ENCODE data around the gene STARD3. TPM values are rescaled to one million over a fixed set of nuclear protein-coding genes. Genes with fewer than 3 reads are reported as not detected.

STARD3 gene
- total RNA-seq, 1 donor from 2014 or later = 11.5 TPM

DNA sequence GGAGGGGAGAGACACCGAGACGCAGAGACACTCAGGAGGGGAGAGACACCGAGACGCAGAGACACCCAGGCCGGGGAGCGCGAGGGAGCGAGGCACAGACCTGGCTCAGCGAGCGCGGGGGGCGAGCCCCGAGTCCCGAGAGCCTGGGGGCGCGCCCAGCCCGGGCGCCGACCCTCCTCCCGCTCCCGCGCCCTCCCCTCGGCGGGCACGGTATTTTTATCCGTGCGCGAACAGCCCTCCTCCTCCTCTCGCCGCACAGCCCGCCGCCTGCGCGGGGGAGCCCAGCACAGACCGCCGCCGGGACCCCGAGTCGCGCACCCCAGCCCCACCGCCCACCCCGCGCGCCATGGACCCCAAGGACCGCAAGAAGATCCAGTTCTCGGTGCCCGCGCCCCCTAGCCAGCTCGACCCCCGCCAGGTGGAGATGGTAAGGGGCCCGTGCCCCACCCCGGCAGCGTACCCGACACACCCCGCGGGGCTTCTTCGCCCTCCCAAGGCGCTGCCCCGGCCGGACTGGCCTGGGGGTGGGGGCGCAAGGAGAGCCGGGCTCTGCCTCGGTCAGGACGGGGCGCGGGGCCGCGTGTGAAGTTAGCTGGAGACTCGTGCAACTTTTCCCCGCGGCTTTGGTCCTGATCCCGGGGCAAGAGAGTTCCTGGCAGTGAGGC, 9.8 kb upstream of the STARD3 start:
- Histone ChIP-seq H3K4me3 (ENCODE audit: low read length in 3 of 3) (peak overlapping the region in 2 of 3 donors; percentile 32 to 41), H3K9ac (ENCODE audit: low read depth in 1 of 3, low read length in 3 of 3) (peak overlapping the region in 1 of 3 donors; percentile 8), H3K9me3 (ENCODE audit: control insufficient read depth in 3 of 3, low read length in 3 of 3) (no peaks in the 10 kb centered on the region), H3K36me3 (ENCODE audit: control insufficient read depth in 3 of 3, insufficient read depth in 3 of 3, low read length in 3 of 3) (no peaks in the 10 kb centered on the region), H3K4me1 (ENCODE audit: control insufficient read depth in 3 of 3, insufficient read depth in 3 of 3, low read length in 3 of 3) (peaks cover 7 to 12% (median 8%) of the 10 kb centered on the region in 3 donors), H3K27ac (ENCODE audit: low read depth, low read length) (no peak overlapping the region), H3K27me3 (ENCODE audit: control insufficient read depth in 3 of 3, insufficient read depth in 3 of 3, low read length in 3 of 3) (peaks cover 35 to 73% (median 69%) of the 10 kb centered on the region in 3 donors)

DNA sequence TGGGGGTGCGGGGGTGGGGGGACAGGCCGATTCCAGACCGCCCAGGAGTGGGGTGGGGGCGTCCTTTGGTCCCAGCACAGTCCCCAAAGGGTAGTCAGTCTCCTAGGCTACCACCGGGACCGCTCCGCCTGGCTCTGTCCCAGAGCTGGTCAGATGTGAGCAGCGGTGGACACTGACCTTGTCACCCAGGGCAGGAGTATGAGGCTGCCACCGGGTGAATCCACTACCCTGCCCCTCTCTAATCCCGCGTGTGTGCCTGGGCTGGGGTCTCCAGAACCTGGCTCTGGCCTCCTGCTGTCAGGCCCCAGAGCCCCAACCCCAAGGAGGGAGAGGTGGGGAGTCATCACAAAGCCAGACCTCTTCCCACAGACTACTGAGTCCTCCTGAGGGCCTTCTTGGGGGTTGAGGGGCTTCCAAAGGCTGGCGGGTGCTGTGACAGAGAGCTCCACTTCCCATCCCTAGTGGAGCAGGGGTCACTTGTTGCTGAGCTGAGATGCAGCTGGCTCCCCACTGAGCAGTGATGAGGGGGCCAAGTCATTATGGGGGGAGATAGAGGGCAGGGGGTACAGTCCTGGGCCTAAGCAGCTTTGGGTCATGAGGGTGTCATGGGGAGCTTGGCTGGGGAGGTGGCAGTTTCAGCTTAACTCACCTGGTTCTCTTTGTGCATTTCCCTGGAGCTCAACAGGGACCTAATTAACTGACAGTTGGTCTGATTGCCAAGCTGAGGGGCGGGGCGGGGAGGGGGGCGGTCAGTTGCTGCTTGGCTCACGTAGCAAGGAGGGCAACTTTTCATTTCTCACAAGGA, 9.0 kb upstream of the STARD3 start:
- H3K9me3 ChIP-seq (ENCODE audit: control insufficient read depth in 3 of 3, low read length in 3 of 3) = no peaks in the 10 kb centered on the region
- H3K9ac ChIP-seq (ENCODE audit: low read depth in 1 of 3, low read length in 3 of 3) = no peak overlapping the region
- no peak overlapping the region for H3K27ac ChIP-seq (ENCODE audit: low read depth, low read length)
- H3K27me3 ChIP-seq (ENCODE audit: control insufficient read depth in 3 of 3, insufficient read depth in 3 of 3, low read length in 3 of 3) = peaks cover 35 to 74% (median 74%) of the 10 kb centered on the region in 3 donors
- H3K4me1 ChIP-seq (ENCODE audit: control insufficient read depth in 3 of 3, insufficient read depth in 3 of 3, low read length in 3 of 3) = peaks cover 5 to 10% (median 7%) of the 10 kb centered on the region in 3 donors
- no peaks in the 10 kb centered on the region for H3K36me3 ChIP-seq (ENCODE audit: control insufficient read depth in 3 of 3, insufficient read depth in 3 of 3, low read length in 3 of 3)
- no peak overlapping the region for H3K4me3 ChIP-seq (ENCODE audit: low read length in 3 of 3)

DNA sequence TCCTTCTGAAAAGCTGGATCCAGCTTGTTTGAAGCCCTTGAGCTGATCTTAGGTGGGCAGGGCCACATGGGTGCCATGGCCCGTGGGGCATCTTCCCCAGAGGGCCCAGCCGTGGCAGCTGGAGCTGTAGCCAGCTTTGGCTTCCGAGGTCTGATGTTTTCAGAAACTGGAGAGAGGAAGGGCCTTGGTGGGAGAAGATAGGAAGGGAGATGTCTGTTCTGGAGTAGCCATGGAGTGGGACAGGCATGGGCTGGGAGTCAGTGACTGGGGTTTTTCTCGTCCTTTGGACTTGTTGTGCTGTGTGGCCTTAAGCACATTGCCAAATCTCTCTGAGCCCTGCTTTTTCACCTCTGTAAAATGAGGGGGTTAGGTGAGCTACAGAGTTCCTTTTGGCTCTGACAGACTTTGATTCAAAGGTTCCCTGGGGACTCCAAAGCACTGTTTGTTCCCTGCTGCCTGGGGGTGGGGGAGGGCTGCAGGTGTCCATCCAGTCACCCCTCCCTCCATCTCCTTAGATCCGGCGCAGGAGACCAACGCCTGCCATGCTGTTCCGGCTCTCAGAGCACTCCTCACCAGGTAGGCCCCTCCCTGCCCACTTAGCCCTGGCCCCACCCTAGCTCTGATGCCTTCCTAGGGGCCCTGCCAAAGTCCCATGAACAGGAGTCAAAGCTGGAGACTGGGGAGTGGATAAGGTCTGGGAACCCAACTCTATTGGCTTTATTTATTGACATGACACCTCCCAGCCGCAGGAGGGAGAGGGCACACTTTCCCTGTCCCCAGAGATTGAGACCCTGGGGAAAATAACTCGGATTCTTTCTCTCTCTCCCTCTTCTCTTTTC, 8.1 kb upstream of the STARD3 start:
- Histone ChIP-seq H3K4me1 (ENCODE audit: control insufficient read depth in 3 of 3, insufficient read depth in 3 of 3, low read length in 3 of 3) (peaks cover 4 to 6% (median 5%) of the 10 kb centered on the region in 3 donors), H3K36me3 (ENCODE audit: control insufficient read depth in 3 of 3, insufficient read depth in 3 of 3, low read length in 3 of 3) (no peaks in the 10 kb centered on the region), H3K9ac (ENCODE audit: low read depth in 1 of 3, low read length in 3 of 3) (no peak overlapping the region), H3K4me3 (ENCODE audit: low read length in 3 of 3) (no peak overlapping the region), H3K9me3 (ENCODE audit: control insufficient read depth in 3 of 3, low read length in 3 of 3) (no peaks in the 10 kb centered on the region), H3K27ac (ENCODE audit: low read depth, low read length) (no peak overlapping the region), H3K27me3 (ENCODE audit: control insufficient read depth in 3 of 3, insufficient read depth in 3 of 3, low read length in 3 of 3) (peaks cover 35 to 74% (median 73%) of the 10 kb centered on the region in 3 donors)

DNA sequence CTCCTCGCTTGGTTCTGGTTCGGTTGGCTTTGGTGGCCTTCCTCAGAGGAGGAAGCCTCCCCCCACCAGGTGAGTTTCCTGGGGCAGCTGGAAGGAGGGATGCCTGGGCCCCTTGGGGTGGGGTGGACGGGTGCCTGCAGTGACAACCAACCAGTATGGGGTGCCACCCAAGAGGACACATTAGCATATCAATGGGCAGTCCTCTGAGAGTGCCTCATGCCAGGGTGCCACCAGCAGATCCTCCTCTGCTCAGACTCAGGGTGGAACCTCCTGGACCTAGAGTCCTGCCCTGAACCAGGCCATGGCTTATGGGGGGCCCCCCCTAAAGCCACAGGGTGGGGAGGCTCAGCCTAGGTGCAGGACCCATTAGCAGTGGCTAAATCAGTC, 7.5 kb upstream of the STARD3 start:
- Histone ChIP-seq H3K4me1 (ENCODE audit: control insufficient read depth in 3 of 3, insufficient read depth in 3 of 3, low read length in 3 of 3) (peaks cover 4 to 9% (median 6%) of the 10 kb centered on the region in 3 donors), H3K4me3 (ENCODE audit: low read length in 3 of 3) (no peak overlapping the region), H3K9ac (ENCODE audit: low read depth in 1 of 3, low read length in 3 of 3) (no peak overlapping the region), H3K27me3 (ENCODE audit: control insufficient read depth in 3 of 3, insufficient read depth in 3 of 3, low read length in 3 of 3) (peaks cover 35 to 74% (median 70%) of the 10 kb centered on the region in 3 donors), H3K36me3 (ENCODE audit: control insufficient read depth in 3 of 3, insufficient read depth in 3 of 3, low read length in 3 of 3) (no peaks in the 10 kb centered on the region), H3K9me3 (ENCODE audit: control insufficient read depth in 3 of 3, low read length in 3 of 3) (no peaks in the 10 kb centered on the region), H3K27ac (ENCODE audit: low read depth, low read length) (no peak overlapping the region)

DNA sequence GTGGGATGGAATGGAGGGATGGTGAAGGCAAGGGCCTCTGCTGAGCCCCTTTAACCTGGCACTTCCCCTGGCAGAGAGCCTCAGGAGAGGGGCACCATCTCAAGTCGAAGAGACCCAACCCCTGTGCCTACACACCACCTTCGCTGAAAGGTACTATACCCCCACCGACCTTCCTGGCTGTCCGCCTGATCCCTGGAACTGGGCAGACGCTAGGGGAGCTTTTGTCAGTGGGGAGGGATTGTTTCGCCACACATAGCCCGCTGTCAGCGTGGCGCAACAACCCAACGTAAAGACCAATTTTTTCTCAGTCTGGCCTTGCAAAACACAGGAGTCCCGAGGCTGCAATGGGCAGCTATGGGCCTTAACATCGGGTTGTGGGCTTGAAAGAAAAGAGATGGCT, 7.0 kb upstream of the STARD3 start:
- Histone ChIP-seq H3K4me3 (ENCODE audit: low read length in 3 of 3) (no peak overlapping the region), H3K36me3 (ENCODE audit: control insufficient read depth in 3 of 3, insufficient read depth in 3 of 3, low read length in 3 of 3) (no peaks in the 10 kb centered on the region), H3K9ac (ENCODE audit: low read depth in 1 of 3, low read length in 3 of 3) (no peak overlapping the region), H3K4me1 (ENCODE audit: control insufficient read depth in 3 of 3, insufficient read depth in 3 of 3, low read length in 3 of 3) (peaks cover 4 to 13% (median 9%) of the 10 kb centered on the region in 3 donors), H3K27ac (ENCODE audit: low read depth, low read length) (no peak overlapping the region), H3K9me3 (ENCODE audit: control insufficient read depth in 3 of 3, low read length in 3 of 3) (no peaks in the 10 kb centered on the region), H3K27me3 (ENCODE audit: control insufficient read depth in 3 of 3, insufficient read depth in 3 of 3, low read length in 3 of 3) (peaks cover 32 to 70% (median 66%) of the 10 kb centered on the region in 3 donors)

GRCh38 chr17:39631403-39631802, 5.5 kb upstream of the STARD3 start:
- Histone ChIP-seq H3K36me3 (ENCODE audit: control insufficient read depth in 3 of 3, insufficient read depth in 3 of 3, low read length in 3 of 3) (no peaks in the 10 kb centered on the region), H3K27me3 (ENCODE audit: control insufficient read depth in 3 of 3, insufficient read depth in 3 of 3, low read length in 3 of 3) (peaks cover 18 to 56% (median 51%) of the 10 kb centered on the region in 3 donors), H3K27ac (ENCODE audit: low read depth, low read length) (no peak overlapping the region), H3K4me3 (ENCODE audit: low read length in 3 of 3) (no peak overlapping the region), H3K4me1 (ENCODE audit: control insufficient read depth in 3 of 3, insufficient read depth in 3 of 3, low read length in 3 of 3) (peaks cover 10 to 26% (median 14%) of the 10 kb centered on the region in 3 donors), H3K9ac (ENCODE audit: low read depth in 1 of 3, low read length in 3 of 3) (no peak overlapping the region), H3K9me3 (ENCODE audit: control insufficient read depth in 3 of 3, low read length in 3 of 3) (no peaks in the 10 kb centered on the region)

- H3K9me3 ChIP-seq (ENCODE audit: control insufficient read depth in 3 of 3, low read length in 3 of 3) = no peaks in the 10 kb centered on the region
- no peak overlapping the region for H3K27ac ChIP-seq (ENCODE audit: low read depth, low read length)
- no peak overlapping the region for H3K9ac ChIP-seq (ENCODE audit: low read depth in 1 of 3, low read length in 3 of 3)
- no peak overlapping the region for H3K4me3 ChIP-seq (ENCODE audit: low read length in 3 of 3)
- H3K4me1 ChIP-seq (ENCODE audit: control insufficient read depth in 3 of 3, insufficient read depth in 3 of 3, low read length in 3 of 3) = peaks cover 9 to 29% (median 14%) of the 10 kb centered on the region in 3 donors
- H3K36me3 ChIP-seq (ENCODE audit: control insufficient read depth in 3 of 3, insufficient read depth in 3 of 3, low read length in 3 of 3) = no peaks in the 10 kb centered on the region
- H3K27me3 ChIP-seq (ENCODE audit: control insufficient read depth in 3 of 3, insufficient read depth in 3 of 3, low read length in 3 of 3) = peaks cover 12 to 46% (median 41%) of the 10 kb centered on the region in 3 donors
These were observed 4.6 kb upstream of the STARD3 start for GRCh38 chr17:39632153-39632941.

GRCh38 chr17:39633570-39634183, 3.3 kb upstream of the STARD3 start:
- H3K4me1 ChIP-seq (ENCODE audit: control insufficient read depth in 3 of 3, insufficient read depth in 3 of 3, low read length in 3 of 3) = peaks cover 20 to 42% (median 26%) of the 10 kb centered on the region in 3 donors
- H3K9me3 ChIP-seq (ENCODE audit: control insufficient read depth in 3 of 3, low read length in 3 of 3) = no peaks in the 10 kb centered on the region
- no peak overlapping the region for H3K4me3 ChIP-seq (ENCODE audit: low read length in 3 of 3)
- no peak overlapping the region for H3K9ac ChIP-seq (ENCODE audit: low read depth in 1 of 3, low read length in 3 of 3)
- H3K27ac ChIP-seq (ENCODE audit: low read depth, low read length) = no peak overlapping the region
- H3K36me3 ChIP-seq (ENCODE audit: control insufficient read depth in 3 of 3, insufficient read depth in 3 of 3, low read length in 3 of 3) = peaks cover 0 to 2% (median 0%) of the 10 kb centered on the region in 3 donors
- H3K27me3 ChIP-seq (ENCODE audit: control insufficient read depth in 3 of 3, insufficient read depth in 3 of 3, low read length in 3 of 3) = peaks cover 6 to 34% (median 30%) of the 10 kb centered on the region in 3 donors
